ENCODE results near the gene GRIFIN.

Gene GRIFIN

GRCh38 chr7:2476298-2476697 is at the start of gene GRIFIN:
Gene GRIFIN, minus strand, starts transcription at chr7:2476398. Its CDS starts 15 bp downstream, at chr7:2476383.
- DNase-seq = no peak

- no peak for DNase-seq
Observed at GRCh38 chr7:2524808-2525657, 48.8 kb upstream of the GRIFIN start.

- DNase-seq = peak; percentile 92
Observed at GRCh38 chr7:2523941-2524807, 48.0 kb upstream of the GRIFIN start.

GRCh38 chr7:2523461-2523936 is 47.3 kb upstream of the GRIFIN start:
- peak; percentile 75 for DNase-seq

GRCh38 chr7:2522780-2523433 is 46.7 kb upstream of the GRIFIN start:
- DNase-seq = peak; percentile 55

- no peak for DNase-seq
Observed at GRCh38 chr7:2521952-2522591, 45.9 kb upstream of the GRIFIN start.

- DNase-seq = no peak
Observed at GRCh38 chr7:2521341-2521745, 45.1 kb upstream of the GRIFIN start.

GRCh38 chr7:2520761-2521290 is 44.6 kb upstream of the GRIFIN start:
- no peak for DNase-seq

- DNase-seq = no peak
Observed at GRCh38 chr7:2520131-2520760, 44.0 kb upstream of the GRIFIN start.

- DNase-seq = peak; percentile 65
Observed at GRCh38 chr7:2519119-2519930, 43.1 kb upstream of the GRIFIN start, which contains the start of gene LFNG. Gene LFNG, plus strand, starts transcription at chr7:2519774. Its CDS starts 88 bp downstream, at chr7:2519862.

GRCh38 chr7:2518737-2519118 is 42.5 kb upstream of the GRIFIN start:
- no peak for DNase-seq

GRCh38 chr7:2517678-2518507 is 41.7 kb upstream of the GRIFIN start:
- DNase-seq = no peak

- no peak for DNase-seq
Observed at GRCh38 chr7:2517026-2517425, 40.8 kb upstream of the GRIFIN start.

- DNase-seq = no peak
Observed at GRCh38 chr7:2516194-2516555, 40.0 kb upstream of the GRIFIN start.

- DNase-seq = no peak
Observed at GRCh38 chr7:2515424-2516193, 39.4 kb upstream of the GRIFIN start.

GRCh38 chr7:2514473-2515423 is 38.5 kb upstream of the GRIFIN start:
- no peak for DNase-seq

- DNase-seq = no peak
Observed at GRCh38 chr7:2513702-2514101, 37.5 kb upstream of the GRIFIN start.

GRCh38 chr7:2512713-2513112 is 36.5 kb upstream of the GRIFIN start:
- no peak for DNase-seq
